ENCODE results near the gene PROM1.

The PROM1 gene

GRCh38 chr4:15982842-15983524 is 100.8 kb downstream of the PROM1 start:
- DNase-seq, result no peak

GRCh38 chr4:15976456-15977447 is 107.1 kb downstream of the PROM1 start:
- no peak for DNase-seq

GRCh38 chr4:15971068-15971801 is 112.6 kb downstream of the PROM1 start:
- no peak for DNase-seq

- no peak for DNase-seq
These were observed 115.1 kb downstream of the PROM1 start for GRCh38 chr4:15968551-15969300.

- no peak for DNase-seq
These were observed 118.5 kb downstream of the PROM1 start for GRCh38 chr4:15965325-15965724.

GRCh38 chr4:15964159-15964558 is 119.7 kb downstream of the PROM1 start:
- no peak for DNase-seq

GRCh38 chr4:15963576-15963975 is 120.2 kb downstream of the PROM1 start:
- DNase-seq, result no peak

GRCh38 chr4:15963001-15963451 is 120.8 kb downstream of the PROM1 start, which contains the start of gene FGFBP2:
TSS of gene FGFBP2 (minus strand) at chr4:15963175. CDS start at chr4:15963129, 46 bp downstream.
- DNase-seq, result peak; percentile 10 to 22

GRCh38 chr4:15961781-15962510 is 121.9 kb downstream of the PROM1 start:
- no peak for DNase-seq

GRCh38 chr4:15958562-15958961 is 125.3 kb downstream of the PROM1 start:
- DNase-seq, result no peak

- peak; percentile 72 to 73 for DNase-seq
These were observed 127.5 kb downstream of the PROM1 start for GRCh38 chr4:15956179-15956850.

GRCh38 chr4:15955670-15956069 is 128.2 kb downstream of the PROM1 start:
- DNase-seq, result no peak

- DNase-seq, result no peak
These were observed 130.2 kb downstream of the PROM1 start for GRCh38 chr4:15953625-15954024.

GRCh38 chr4:15951781-15952180 is 132.0 kb downstream of the PROM1 start:
- DNase-seq, result no peak

GRCh38 chr4:15948826-15949225 is 135.0 kb downstream of the PROM1 start:
- no peak for DNase-seq

- DNase-seq, result no peak
These were observed 136.1 kb downstream of the PROM1 start for GRCh38 chr4:15947684-15948083.

GRCh38 chr4:15945516-15945915 is 138.3 kb downstream of the PROM1 start:
- no peak for DNase-seq

- DNase-seq, result no peak
These were observed 138.9 kb downstream of the PROM1 start for GRCh38 chr4:15944895-15945294.

GRCh38 chr4:15942283-15942682 is 141.5 kb downstream of the PROM1 start:
- no peak for DNase-seq

GRCh38 chr4:15938640-15939039 is 145.2 kb downstream of the PROM1 start, which contains the start of gene FGFBP1:
TSS of gene FGFBP1 (minus strand) at chr4:15938740. CDS start at chr4:15936632, 2,108 bp downstream.
- DNase-seq, result no peak

- no peak for DNase-seq
These were observed 145.6 kb downstream of the PROM1 start for GRCh38 chr4:15938182-15938581.
